ENCODE data around the gene AKR1B1. TPM values are rescaled to one million over a fixed set of nuclear protein-coding genes. Genes with fewer than 3 reads are reported as not detected.

The AKR1B1 gene
- total RNA-seq, 1 experiment from 2014 or later, result 166 TPM

DNA sequence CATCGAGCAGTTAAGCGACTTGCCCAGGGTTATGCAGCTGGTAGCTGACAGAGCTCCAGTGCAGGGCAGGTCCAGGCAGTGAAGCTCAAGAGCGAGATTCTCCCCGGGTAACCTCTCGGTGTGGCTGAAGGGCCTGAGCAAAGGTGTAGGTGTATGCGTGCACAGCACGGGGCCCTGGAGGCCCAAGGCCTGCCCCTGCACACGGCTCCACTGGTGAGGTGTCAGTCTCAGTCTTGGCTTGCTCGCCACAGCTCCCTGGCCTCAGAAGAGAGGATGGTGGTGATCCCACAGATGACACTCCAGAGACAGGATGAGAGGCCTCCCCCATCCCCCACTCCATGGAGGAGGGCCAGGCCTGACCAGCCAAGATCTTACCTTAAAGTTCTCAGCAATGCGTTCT is 12.0 kb downstream of the AKR1B1 start:
- no peak overlapping the region for H2BK120ac ChIP-seq (ENCODE audit: low read depth, low read length, poor library complexity, severe bottlenecking)
- H2AK5ac ChIP-seq (ENCODE audit: insufficient read length, low read length), result no peak overlapping the region
- no peaks in the 10 kb centered on the region for H3K27me3 ChIP-seq (ENCODE audit: insufficient read depth, low read length)
- H2AFZ ChIP-seq (ENCODE audit: low read length), result no peak overlapping the region
- no peak for TF ChIP-seq CTCF (conservative IDR thresholded peaks at IDR 0.05)
- peaks cover 61 to 95% (median 94%) of the 10 kb centered on the region in 3 experiments; a peak in 6 of 7 replicates for H3K36me3 Mint-ChIP-seq (ENCODE audit: insufficient read depth in 1 of 3, low read depth in 3 of 3)
- H3K9me3 ChIP-seq (ENCODE audit: control insufficient read depth, low read depth, low read length), result no peaks in the 10 kb centered on the region
- H3K4ac ChIP-seq (ENCODE audit: low read depth, low read length), result no peak overlapping the region
- no peaks in the 10 kb centered on the region for H3K4me1 ChIP-seq (ENCODE audit: insufficient read depth, low read length)
- no peak overlapping the region for H3K14ac ChIP-seq (ENCODE audit: insufficient read depth, low read length)
- no peaks in the 10 kb centered on the region for H3K27me3 Mint-ChIP-seq (ENCODE audit: low read depth)
- no peak overlapping the region for H3K27ac Mint-ChIP-seq
- H3K79me2 ChIP-seq (ENCODE audit: insufficient read depth, low read length), result no peaks in the 10 kb centered on the region
- H3K9ac ChIP-seq (ENCODE audit: extremely low read depth, insufficient read length, low read length), result no peak overlapping the region
- H3K79me1 ChIP-seq (ENCODE audit: insufficient read depth, low read depth, low read length, poor library complexity, severe bottlenecking), result no peaks in the 10 kb centered on the region
- no peak overlapping the region for H4K5ac ChIP-seq (ENCODE audit: insufficient read length, low read depth, low read length)
- H3K56ac ChIP-seq (ENCODE audit: insufficient read length, low read depth, low read length), result no peak overlapping the region
- no peak overlapping the region for H3K4me3 Mint-ChIP-seq
- no peak overlapping the region for H2BK5ac ChIP-seq (ENCODE audit: insufficient read length, low read length)
- no peak overlapping the region for H3T11ph ChIP-seq (ENCODE audit: low read length)
- no peaks in the 10 kb centered on the region for H3K9me3 Mint-ChIP-seq
- no CpG with 5 or more reads among the region's 10 CpGs for WGBS (ENCODE audit: extremely low coverage, insufficient read length, low lambda C conversion rate)
- H3K23me2 ChIP-seq (ENCODE audit: insufficient read length, low read depth, low read length, poor library complexity, severe bottlenecking), result no peaks in the 10 kb centered on the region
- H3K4me2 ChIP-seq (ENCODE audit: insufficient read depth, insufficient read length, low read length), result no peak overlapping the region
- H3K23ac ChIP-seq (ENCODE audit: insufficient read length, low read depth, low read length), result no peak overlapping the region
- H2BK20ac ChIP-seq (ENCODE audit: low read depth, low read length, poor library complexity, severe bottlenecking), result no peak overlapping the region
- no peak overlapping the region for H4K91ac ChIP-seq (ENCODE audit: insufficient read length, low read depth, low read length)
- no peak overlapping the region for H3K18ac ChIP-seq (ENCODE audit: insufficient read length, low read depth, low read length)
- H2BK12ac ChIP-seq (ENCODE audit: insufficient read length, low read depth, low read length), result no peak overlapping the region
- peak; percentile 8 for DNase-seq
- no peaks in the 10 kb centered on the region for H4K20me1 ChIP-seq (ENCODE audit: control insufficient read depth, insufficient read depth, insufficient read length)
- no peak overlapping the region for H4K8ac ChIP-seq (replicated peaks; ENCODE audit: insufficient read length, low read depth, low read length)
- H3K27ac ChIP-seq (ENCODE audit: insufficient read length, low read depth, low read length), result no peak overlapping the region
- no peaks in the 10 kb centered on the region for H3K4me1 Mint-ChIP-seq
- H2BK15ac ChIP-seq (ENCODE audit: low read depth, low read length), result no peak overlapping the region

Measured in H9 (cell line).